B cell (primary cell): ENCODE data around the gene ATP11A. TPM values are rescaled to one million over a fixed set of nuclear protein-coding genes. Genes with fewer than 3 reads are reported as not detected.

Experiments
- ATAC-seq: fragments of 200-7000 bp; cut with Tn5 transposase; one replicate; pipeline ENCODE4 v1.10.0; 2021; ENCODE audit warnings: low read depth, mild to moderate bottlenecking, moderate number of reproducible peaks, moderate library complexity
- CTCF ChIA-PET: fragments of 350-600 bp; sonication (Branson Sonifier 250); formaldehyde crosslinking; loops from one replicate; lab custom pipeline; 2021; ENCODE audit warnings: antibody characterized with exemption, inconsistent platforms; lab: Charles Lee
- POLR2A ChIA-PET: fragments of 350-600 bp; sonication (Branson Sonifier 250); formaldehyde crosslinking; loops from one replicate; lab custom pipeline; 2021; ENCODE audit warnings: antibody characterized with exemption; lab: Charles Lee
- DNase-seq: peaks from one replicate; pipeline ENCODE4 v3.0.0; 2013
- H2AFZ ChIP-seq: 2 replicates; pipeline ENCODE4 v1.6.1; 2012; ENCODE audit warnings: mild to moderate bottlenecking, low read depth, low read length; ENCODE audit not compliant: insufficient read depth, poor library complexity, severe bottlenecking
- H3K27ac ChIP-seq, 2 donors: 1 replicate in 1 of 2; 2 replicates in 1 of 2; pipeline ENCODE4 v1.5.1; 2012 to 2013; ENCODE audit warnings: low read length in 2 of 2, mild to moderate bottlenecking in 2 of 2, moderate library complexity in 1 of 2
- H3K27me3 ChIP-seq, 4 experiments: fragments of 200-600 bp in 1 of 4; sonication (generic) in 1 of 4; replicated peaks in 1 of 4; 1 replicate in 2 of 4; 2 replicates in 2 of 4; pipeline versions ENCODE4 v1.6.1 to v1.7.0; 2013 to 2016; ENCODE audit warnings: low read length in 3 of 4, mild to moderate bottlenecking in 2 of 4, mixed read lengths in 1 of 4, moderate library complexity in 1 of 4; ENCODE audit not compliant: insufficient read depth in 4 of 4, control insufficient read depth in 3 of 4; ENCODE audit errors: control extremely low read depth in 1 of 4
- H3K36me3 ChIP-seq, 2 experiments: replicated peaks in 1 of 2; 1 replicate in 1 of 2; 2 replicates in 1 of 2; pipeline versions ENCODE4 v1.6.1 to v1.7.1; 2013; ENCODE audit warnings: low read length in 1 of 2; ENCODE audit not compliant: insufficient read depth in 2 of 2, control insufficient read depth in 1 of 2; ENCODE audit errors: control extremely low read depth in 1 of 2, extremely low read depth in 1 of 2
- H3K4me1 ChIP-seq, 2 donors: fragments of 200-600 bp in 1 of 2; sonication (generic) in 1 of 2; 1 replicate in 1 of 2; 2 replicates in 1 of 2; pipeline versions ENCODE4 v1.5.1 to v1.6.1; 2013 to 2017; ENCODE audit warnings: low read length in 2 of 2; ENCODE audit not compliant: control insufficient read depth in 2 of 2, insufficient read depth in 2 of 2
- H3K4me2 ChIP-seq: replicated peaks from 2 replicates; pipeline ENCODE3; 2012; ENCODE audit warnings: mild to moderate bottlenecking, low read depth, low read length; ENCODE audit not compliant: poor library complexity, severe bottlenecking
- H3K4me3 ChIP-seq, 5 experiments: fragments of 200-600 bp in 1 of 5; sonication (generic) in 1 of 5; 1 replicate in 3 of 5; 2 replicates in 2 of 5; pipeline versions ENCODE4 v1.5.1 to v1.7.0; 2011 to 2016; ENCODE audit warnings: low read length in 4 of 5, mild to moderate bottlenecking in 4 of 5, low read depth in 2 of 5, control low read depth in 1 of 5, moderate library complexity in 1 of 5; ENCODE audit not compliant: insufficient read depth in 1 of 5; ENCODE audit errors: control extremely low read depth in 1 of 5, extremely low read depth in 1 of 5
- H3K79me2 ChIP-seq: fragments of 200-600 bp; sonication (generic); one replicate; pipeline ENCODE4 v1.6.0; 2016; ENCODE audit warnings: low read length; ENCODE audit not compliant: control insufficient read depth, insufficient read depth
- H3K9ac ChIP-seq: fragments of 200-600 bp; sonication (generic); 2 replicates; pipeline ENCODE4 v1.6.1; 2017; ENCODE audit warnings: mild to moderate bottlenecking, low read length, moderate library complexity
- H3K9me3 ChIP-seq, 3 donors: one replicate each; pipeline versions ENCODE4 v1.6.1 to v1.7.1; 2013; ENCODE audit warnings: low read length in 2 of 3; ENCODE audit not compliant: control insufficient read depth in 2 of 3, insufficient read depth in 1 of 3; ENCODE audit errors: control extremely low read depth in 1 of 3
- H4K20me1 ChIP-seq: 2 replicates; pipeline ENCODE4 v1.6.0; 2012; ENCODE audit warnings: mild to moderate bottlenecking, low read length; ENCODE audit not compliant: insufficient read depth, control insufficient read depth, poor library complexity, severe bottlenecking
- H3K27ac Mint-ChIP-seq: one replicate; pipeline ENCODE4 v1.8.0; 2021; ENCODE audit warnings: mixed read lengths
- H3K27me3 Mint-ChIP-seq: one replicate; pipeline ENCODE4 v1.8.0; 2021; ENCODE audit warnings: mixed read lengths
- H3K4me1 Mint-ChIP-seq: one replicate; pipeline ENCODE4 v1.8.0; 2021; ENCODE audit warnings: mixed read lengths
- H3K4me3 Mint-ChIP-seq: one replicate; pipeline ENCODE4 v1.8.0; 2021; ENCODE audit warnings: mixed read lengths
- H3K9me3 Mint-ChIP-seq: one replicate; pipeline ENCODE4 v1.8.0; 2022; ENCODE audit warnings: mixed read lengths; ENCODE audit not compliant: insufficient read depth
- CTCF ChIP-seq: fragments of 200-600 bp; IDR thresholded peaks from one replicate; pipeline ENCODE4 v1.8.0; 2022; ENCODE audit warnings: antibody characterized with exemption, mild to moderate bottlenecking
- EZH2 ChIP-seq: IDR thresholded peaks from 2 replicates; pipeline ENCODE4 v1.6.1; 2012; ENCODE audit warnings: borderline replicate concordance, low read depth, mild to moderate bottlenecking, moderate library complexity, low read length; ENCODE audit not compliant: insufficient read depth, poor library complexity, severe bottlenecking
- WGBS: methylation state at CpG from one replicate; pipeline ENCODE4 v1.1.5; 2013; ENCODE audit warnings: missing lambda C conversion rate; ENCODE audit not compliant: insufficient coverage; 5-methylcytosine and 5-hydroxymethylcytosine counted together
- intact Hi-C: fragments of 100-400 bp; cut with micrococcal nuclease; formaldehyde crosslinking; loops from one replicate; pipeline ENCODE4 v1.10.0; 2022
- polyA plus RNA-seq: library from polyadenylated mRNA; depleted of rRNA; stranded (reverse); fragments of >200 nt; gene quantifications from 2 replicates; pipeline ENCODE4 v1.2.3, GENCODE V29; 2012
- total RNA-seq, 2 donors: library from RNA; stranded (reverse); fragments of 120-200 nt in 1 of 2; gene quantifications; 1 replicate in 1 of 2; 2 replicates in 1 of 2; pipeline versions ENCODE4 v1.2.3 to v1.2.4, GENCODE V29; 2013 to 2022

The ATP11A gene
- total and polyA plus RNA-seq, 2 donors (not counting 1 experiment from before 2014, with no cell fraction given), result 36.9 to 60.3 TPM

GRCh38 chr13:112891477-112892401, 201.9 kb downstream of the ATP11A start:
- Mint-ChIP-seq H3K27ac (no peak overlapping the region), H3K4me1 (peaks cover 25% of the 10 kb centered on the region), H3K9me3 (no peaks in the 10 kb centered on the region), H3K27me3 (no peaks in the 10 kb centered on the region), H3K4me3 (no peak overlapping the region)
- no peak for TF ChIP-seq EZH2
- no peak for TF ChIP-seq CTCF
- Histone ChIP-seq H3K4me1 (peaks cover 27 to 33% of the 10 kb centered on the region in 2 donors), H3K27me3 (peaks cover 0 to 7% (median 0%) of the 10 kb centered on the region in 4 experiments), H2AFZ (no peak overlapping the region), H3K4me2 (no peak overlapping the region), H3K4me3 (no peak overlapping the region), H3K9ac (no peak overlapping the region), H4K20me1 (no peaks in the 10 kb centered on the region), H3K36me3 (no peaks in the 10 kb centered on the region), H3K79me2 (no peaks in the 10 kb centered on the region), H3K27ac (no peak overlapping the region), H3K9me3 (no peaks in the 10 kb centered on the region)
- intact Hi-C loops, result loop anchor here (2.0 to 5.0 kb wide), 2 partner anchors 17 to 316 kb away; partner anchors contain the start of genes CUL4A and PCID2
- ChIA-PET POLR2A (no interaction called here), CTCF (no interaction called here)
- ATAC-seq (no peak), DNase-seq (no peak)
- 95% methylated on average over 38 of the region's 40 CpGs for WGBS
